HPDE6-E6E7 (cell line): ENCODE results near the gene NR2F1.
"Not testable (repeated sequence)": the region's sequence is repeated elsewhere in the genome, so short reads cannot be mapped to it uniquely, and the experiment has no call there.

Experiments used
- DNase-seq: peaks from one replicate; pipeline ENCODE4 v3.0.0; 2011; ENCODE audit warnings: missing footprints; ENCODE audit errors: extremely low spot score

Gene NR2F1

GRCh38 chr5:93582677-93583438 lies at the start of gene NR2F1:
Gene NR2F1, plus strand, starts transcription at chr5:93583222. Its CDS starts 1,802 bp downstream, at chr5:93585024.
- no peak for DNase-seq

- no peak for DNase-seq
Observed at GRCh38 chr5:93545872-93546271, 37.1 kb upstream of the NR2F1 start.

- not testable (repeated sequence) for DNase-seq
Observed at GRCh38 chr5:93549594-93549993, 33.4 kb upstream of the NR2F1 start.

- no peak for DNase-seq
Observed at GRCh38 chr5:93557021-93557604, 25.9 kb upstream of the NR2F1 start.

GRCh38 chr5:93566091-93566490 lies 16.9 kb upstream of the NR2F1 start:
- no peak for DNase-seq

- DNase-seq = no peak
Observed at GRCh38 chr5:93567424-93567823, 15.6 kb upstream of the NR2F1 start.

- DNase-seq = no peak
Observed at GRCh38 chr5:93569300-93570160, 13.5 kb upstream of the NR2F1 start.

- no peak for DNase-seq
Observed at GRCh38 chr5:93570294-93571113, 12.5 kb upstream of the NR2F1 start.

- no peak for DNase-seq
Observed at GRCh38 chr5:93571114-93571949, 11.7 kb upstream of the NR2F1 start.

- no peak for DNase-seq
Observed at GRCh38 chr5:93572101-93572607, 10.9 kb upstream of the NR2F1 start.

- DNase-seq = no peak
Observed at GRCh38 chr5:93572608-93573353, 10.2 kb upstream of the NR2F1 start.

- DNase-seq = no peak
Observed at GRCh38 chr5:93573354-93574351, 9.4 kb upstream of the NR2F1 start.

GRCh38 chr5:93574491-93575305 lies 8.3 kb upstream of the NR2F1 start:
- DNase-seq = no peak

GRCh38 chr5:93575461-93576414 lies 7.3 kb upstream of the NR2F1 start:
- no peak for DNase-seq

GRCh38 chr5:93576994-93577853 lies 5.8 kb upstream of the NR2F1 start:
- DNase-seq = no peak
